ENCODE results near the gene TRIM45. TPM values are rescaled to one million over a fixed set of nuclear protein-coding genes. Genes with fewer than 3 reads are reported as not detected.
"Not testable (repeated sequence)": the region's sequence is repeated elsewhere in the genome, so short reads cannot be mapped to it uniquely, and the experiment has no call there.

TRIM45 gene
- total RNA-seq, 1 donor from 2014 or later: 6.3 TPM

- Mint-ChIP-seq H3K27me3 (ENCODE audit: unreplicated experiment) (peaks cover 4% of the 10 kb centered on the region), H3K4me1 (ENCODE audit: unreplicated experiment) (peaks cover 11% of the 10 kb centered on the region), H3K36me3 (ENCODE audit: unreplicated experiment) (no peaks in the 10 kb centered on the region), H3K27ac (ENCODE audit: unreplicated experiment) (no peak overlapping the region), H3K9me3 (ENCODE audit: unreplicated experiment) (no peaks in the 10 kb centered on the region), H3K4me3 (ENCODE audit: unreplicated experiment) (no peak overlapping the region)
- no peak for DNase-seq (ENCODE audit: extremely low spot score, unreplicated experiment)
- no peak for TF ChIP-seq CTCF (IDR thresholded peaks at IDR 0.05)
These were observed 1.7 kb upstream of the TRIM45 start for GRCh38 chr1:117123274-117123673.

GRCh38 chr1:117122330-117123025 is 929 bp upstream of the TRIM45 start:
- DNase-seq (ENCODE audit: extremely low spot score, unreplicated experiment): no peak
- peak overlapping the region; percentile 85 for H3K4me3 Mint-ChIP-seq (ENCODE audit: unreplicated experiment)
- H3K27me3 Mint-ChIP-seq (ENCODE audit: unreplicated experiment): peaks cover 4% of the 10 kb centered on the region
- no peaks in the 10 kb centered on the region for H3K36me3 Mint-ChIP-seq (ENCODE audit: unreplicated experiment)
- peaks cover 11% of the 10 kb centered on the region for H3K4me1 Mint-ChIP-seq (ENCODE audit: unreplicated experiment)
- no peaks in the 10 kb centered on the region for H3K9me3 Mint-ChIP-seq (ENCODE audit: unreplicated experiment)
- H3K27ac Mint-ChIP-seq (ENCODE audit: unreplicated experiment): peak overlapping the region; percentile 95
- TF ChIP-seq CTCF (IDR thresholded peaks at IDR 0.05): no peak

- H3K27ac Mint-ChIP-seq (ENCODE audit: unreplicated experiment): peak overlapping the region; percentile 81
- DNase-seq (ENCODE audit: extremely low spot score, unreplicated experiment): peak; percentile 81
- no peaks in the 10 kb centered on the region for H3K9me3 Mint-ChIP-seq (ENCODE audit: unreplicated experiment)
- no peak for TF ChIP-seq CTCF (IDR thresholded peaks at IDR 0.05)
- H3K36me3 Mint-ChIP-seq (ENCODE audit: unreplicated experiment): no peaks in the 10 kb centered on the region
- H3K4me3 Mint-ChIP-seq (ENCODE audit: unreplicated experiment): peak overlapping the region; percentile 85
- no peaks in the 10 kb centered on the region for H3K27me3 Mint-ChIP-seq (ENCODE audit: unreplicated experiment)
- peaks cover 13% of the 10 kb centered on the region for H3K4me1 Mint-ChIP-seq (ENCODE audit: unreplicated experiment)
These were observed 568 bp downstream of the TRIM45 start for GRCh38 chr1:117120774-117121588.

- not testable (repeated sequence) for H3K9me3 Mint-ChIP-seq (ENCODE audit: unreplicated experiment); H3K27ac Mint-ChIP-seq (ENCODE audit: unreplicated experiment); H3K4me3 Mint-ChIP-seq (ENCODE audit: unreplicated experiment); DNase-seq (ENCODE audit: extremely low spot score, unreplicated experiment); H3K27me3 Mint-ChIP-seq (ENCODE audit: unreplicated experiment); H3K36me3 Mint-ChIP-seq (ENCODE audit: unreplicated experiment)
- H3K4me1 Mint-ChIP-seq (ENCODE audit: unreplicated experiment): peaks cover 14% of the 10 kb centered on the region
These were observed 2.4 kb downstream of the TRIM45 start for GRCh38 chr1:117119144-117119543.

GRCh38 chr1:117118137-117118536 is 3.4 kb downstream of the TRIM45 start:
- Mint-ChIP-seq H3K4me3 (ENCODE audit: unreplicated experiment) (no peak overlapping the region), H3K27ac (ENCODE audit: unreplicated experiment) (no peak overlapping the region)
- no peak for DNase-seq (ENCODE audit: extremely low spot score, unreplicated experiment)

More at GRCh38 chr1:117118137-117118536, 3.4 kb downstream of the TRIM45 start:
- no peaks in the 10 kb centered on the region for H3K9me3 Mint-ChIP-seq (ENCODE audit: unreplicated experiment)
- no peak for TF ChIP-seq CTCF (IDR thresholded peaks at IDR 0.05)
- peaks cover 2% of the 10 kb centered on the region for H3K36me3 Mint-ChIP-seq (ENCODE audit: unreplicated experiment)
- H3K27me3 Mint-ChIP-seq (ENCODE audit: unreplicated experiment): no peaks in the 10 kb centered on the region
- peaks cover 14% of the 10 kb centered on the region for H3K4me1 Mint-ChIP-seq (ENCODE audit: unreplicated experiment)

All from osteocyte (in vitro differentiated cells).